ENCODE data around the gene DNAH5. TPM values are rescaled to one million over a fixed set of nuclear protein-coding genes. Genes with fewer than 3 reads are reported as not detected.

DNAH5 gene
- total RNA-seq, 1 experiment from 2014 or later, result 8.0 TPM

GRCh38 chr5:13932011-13932410 is 12.5 kb downstream of the DNAH5 start:
- Histone ChIP-seq H3K4me3 (ENCODE audit: low read depth in 2 of 2, low read length in 2 of 2) (no peak overlapping the region), H3K27ac (ENCODE audit: low read length) (no peak overlapping the region), H3K9me3 (ENCODE audit: control insufficient read depth, insufficient read depth, low read depth, low read length) (peaks cover 11% of the 10 kb centered on the region; the same call in 1 of the 2 replicates), H3K4me1 (ENCODE audit: control insufficient read depth, insufficient read depth, low read length) (no peaks in the 10 kb centered on the region), H3K36me3 (ENCODE audit: control insufficient read depth, insufficient read depth, low read length) (no peaks in the 10 kb centered on the region), H3K27me3 (ENCODE audit: control insufficient read depth, insufficient read depth, low read length) (no peaks in the 10 kb centered on the region)
- TF ChIP-seq REST (IDR thresholded peaks at IDR 0.05; ENCODE audit: insufficient read depth in 1 of 2, low read depth in 2 of 2, low read length in 1 of 2), result no peak
- TF ChIP-seq CTCF (IDR thresholded peaks at IDR 0.05), result no peak
- TF ChIP-seq POLR2AphosphoS5 (IDR thresholded peaks at IDR 0.05; ENCODE audit: low read depth, low read length), result no peak
- no peak for TF ChIP-seq TCF7L2 (IDR thresholded peaks at IDR 0.05; ENCODE audit: low read depth, low read length)
- TF ChIP-seq SIN3A (IDR thresholded peaks at IDR 0.05; ENCODE audit: borderline replicate concordance, insufficient read depth, low read depth, low read length), result no peak
- ChIA-PET POLR2A (no interaction called here), CTCF (no interaction called here)
- in situ Hi-C loops (cut with HindIII; ENCODE audit: low pct_unique_long_range_greater_than_20kb, low sequenced_read_pairs), result no loop called here
- no TSS peak for BruUV-seq (replicated peaks)
- ATAC-seq (no peak), DNase-seq (ENCODE audit: low read depth, low spot score) (no peak)
- intact Hi-C loops (cut with micrococcal nuclease; ENCODE audit: unreplicated experiment), result no loop called here

GRCh38 chr5:13930541-13931171 is 13.8 kb downstream of the DNAH5 start:
- ATAC-seq, result no peak

More at GRCh38 chr5:13930541-13931171, 13.8 kb downstream of the DNAH5 start:
- POLR2A ChIA-PET, result no interaction called here
- in situ Hi-C loops (cut with HindIII; ENCODE audit: low pct_unique_long_range_greater_than_20kb, low sequenced_read_pairs), result no loop called here
- CTCF ChIA-PET, result no interaction called here
- H3K27ac ChIP-seq (ENCODE audit: low read length), result no peak overlapping the region
- TF ChIP-seq REST (IDR thresholded peaks at IDR 0.05; ENCODE audit: insufficient read depth in 1 of 2, low read depth in 2 of 2, low read length in 1 of 2), result no peak
- peaks cover 11% of the 10 kb centered on the region; the same call in 1 of the 2 replicates for H3K9me3 ChIP-seq (ENCODE audit: control insufficient read depth, insufficient read depth, low read depth, low read length)
- no peaks in the 10 kb centered on the region for H3K4me1 ChIP-seq (ENCODE audit: control insufficient read depth, insufficient read depth, low read length)
- H3K27me3 ChIP-seq (ENCODE audit: control insufficient read depth, insufficient read depth, low read length), result no peaks in the 10 kb centered on the region
- no peak for DNase-seq (ENCODE audit: low read depth, low spot score)
- BruUV-seq (replicated peaks), result no TSS peak
- H3K36me3 ChIP-seq (ENCODE audit: control insufficient read depth, insufficient read depth, low read length), result no peaks in the 10 kb centered on the region
- no peak overlapping the region for H3K4me3 ChIP-seq (ENCODE audit: low read depth in 2 of 2, low read length in 2 of 2)
- intact Hi-C loops (cut with micrococcal nuclease; ENCODE audit: unreplicated experiment), result no loop called here
